A673 (cell line): ENCODE measurements around the gene TNFRSF14.

Experiments used
- EZH2 ChIP-seq: fragments of 200-600 bp; sonication (generic); IDR thresholded peaks from 2 replicates; pipeline ENCODE4 v1.6.1; 2017; ENCODE audit warnings: borderline replicate concordance, low read depth, mild to moderate bottlenecking, mixed read lengths, antibody characterized with exemption, low read length; ENCODE audit not compliant: poor library complexity, severe bottlenecking
- TF ChIP-seq, protein P1 (sequence below): fragments of 300-800, 200-600 bp; sonication (generic); conservative IDR thresholded peaks from 2 replicates; pipeline ENCODE4 v1.5.1; 2017; ENCODE audit warnings: low read depth, mild to moderate bottlenecking, antibody characterized with exemption, low read length, moderate library complexity, mixed read lengths

- TF ChIP-seq, protein P1, sequence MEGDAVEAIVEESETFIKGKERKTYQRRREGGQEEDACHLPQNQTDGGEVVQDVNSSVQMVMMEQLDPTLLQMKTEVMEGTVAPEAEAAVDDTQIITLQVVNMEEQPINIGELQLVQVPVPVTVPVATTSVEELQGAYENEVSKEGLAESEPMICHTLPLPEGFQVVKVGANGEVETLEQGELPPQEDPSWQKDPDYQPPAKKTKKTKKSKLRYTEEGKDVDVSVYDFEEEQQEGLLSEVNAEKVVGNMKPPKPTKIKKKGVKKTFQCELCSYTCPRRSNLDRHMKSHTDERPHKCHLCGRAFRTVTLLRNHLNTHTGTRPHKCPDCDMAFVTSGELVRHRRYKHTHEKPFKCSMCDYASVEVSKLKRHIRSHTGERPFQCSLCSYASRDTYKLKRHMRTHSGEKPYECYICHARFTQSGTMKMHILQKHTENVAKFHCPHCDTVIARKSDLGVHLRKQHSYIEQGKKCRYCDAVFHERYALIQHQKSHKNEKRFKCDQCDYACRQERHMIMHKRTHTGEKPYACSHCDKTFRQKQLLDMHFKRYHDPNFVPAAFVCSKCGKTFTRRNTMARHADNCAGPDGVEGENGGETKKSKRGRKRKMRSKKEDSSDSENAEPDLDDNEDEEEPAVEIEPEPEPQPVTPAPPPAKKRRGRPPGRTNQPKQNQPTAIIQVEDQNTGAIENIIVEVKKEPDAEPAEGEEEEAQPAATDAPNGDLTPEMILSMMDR, result no peak
- TF ChIP-seq EZH2, result no peak
These were observed 34.3 kb downstream of the TNFRSF14 start for GRCh38 chr1:2590233-2591141.
